ENCODE results near the gene PHACTR4.

The PHACTR4 gene

DNA sequence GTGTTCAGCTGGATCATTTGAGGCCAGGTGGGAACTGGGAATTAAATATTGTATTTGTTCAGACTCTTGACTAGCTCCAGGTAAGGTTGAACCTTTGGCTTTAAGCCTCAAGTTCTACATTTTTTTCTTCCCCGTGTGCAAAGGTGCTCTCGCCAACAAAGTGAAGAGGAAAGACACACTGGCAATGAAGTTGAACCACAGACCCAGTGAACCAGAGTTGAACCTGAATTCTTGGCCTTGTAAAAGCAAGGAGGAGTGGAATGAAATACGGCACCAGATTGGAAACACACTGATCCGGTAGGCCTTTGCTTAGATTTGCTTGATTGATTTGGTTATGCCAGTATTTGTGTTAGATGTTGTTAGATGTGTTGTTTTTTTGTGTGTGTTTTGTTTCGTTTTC, 110.8 kb downstream of the PHACTR4 start (continued):
- TF ChIP-seq ZNF16 (tag by site-specific recombination; IDR thresholded peaks at IDR 0.05; ENCODE audit: low read depth), result no peak
- TF ChIP-seq ZFP69B (tag by site-specific recombination; IDR thresholded peaks at IDR 0.05), result no peak
- TF ChIP-seq ZBTB21 (tag by site-specific recombination; IDR thresholded peaks at IDR 0.05), result no peak
- no peak for TF ChIP-seq ZNF174 (tag by site-specific recombination; IDR thresholded peaks at IDR 0.05)
- TF ChIP-seq ZNF202 (tag by site-specific recombination; IDR thresholded peaks at IDR 0.05; ENCODE audit: borderline replicate concordance), result no peak

DNA sequence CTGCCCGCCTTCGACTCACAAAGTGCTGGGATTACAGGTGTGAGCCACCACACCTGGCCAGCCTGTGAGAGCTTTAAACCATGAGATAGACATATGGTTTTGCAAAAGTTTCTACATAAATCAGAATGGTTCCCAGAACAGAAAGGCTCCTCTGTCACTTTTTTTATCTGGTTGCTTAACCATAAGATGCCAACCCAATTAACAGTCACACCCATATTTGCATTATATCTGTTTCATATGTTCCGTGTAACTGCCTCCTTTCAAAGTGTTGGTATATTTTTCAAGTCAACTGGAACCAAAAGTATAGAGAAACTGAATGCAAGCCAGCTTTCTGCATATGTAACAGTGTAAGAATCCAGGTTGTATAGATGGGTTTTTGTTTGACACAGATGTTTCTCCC, 112.6 kb downstream of the PHACTR4 start:
- H3K27ac ChIP-seq (ENCODE audit: extremely low read depth, low read depth, low read length), result no peak overlapping the region
- CTCF ChIA-PET, result no interaction called here

More for the DNA sequence above, 112.6 kb downstream of the PHACTR4 start:
- POLR2A ChIA-PET, result interaction anchor here (0.6 kb wide), 1 partner anchor 100 kb away, joined by 3 read pairs; no protein-coding TSS in a partner anchor
- no peaks in the 10 kb centered on the region for H3K4me1 ChIP-seq (ENCODE audit: control insufficient read depth, insufficient read depth, low read length)
- no peaks in the 10 kb centered on the region for H3K9me3 ChIP-seq (ENCODE audit: control insufficient read depth, insufficient read depth, low read depth, low read length)
- TF ChIP-seq ZNF169 (tag by site-specific recombination; IDR thresholded peaks at IDR 0.05), result no peak
- TF ChIP-seq, protein P1, sequence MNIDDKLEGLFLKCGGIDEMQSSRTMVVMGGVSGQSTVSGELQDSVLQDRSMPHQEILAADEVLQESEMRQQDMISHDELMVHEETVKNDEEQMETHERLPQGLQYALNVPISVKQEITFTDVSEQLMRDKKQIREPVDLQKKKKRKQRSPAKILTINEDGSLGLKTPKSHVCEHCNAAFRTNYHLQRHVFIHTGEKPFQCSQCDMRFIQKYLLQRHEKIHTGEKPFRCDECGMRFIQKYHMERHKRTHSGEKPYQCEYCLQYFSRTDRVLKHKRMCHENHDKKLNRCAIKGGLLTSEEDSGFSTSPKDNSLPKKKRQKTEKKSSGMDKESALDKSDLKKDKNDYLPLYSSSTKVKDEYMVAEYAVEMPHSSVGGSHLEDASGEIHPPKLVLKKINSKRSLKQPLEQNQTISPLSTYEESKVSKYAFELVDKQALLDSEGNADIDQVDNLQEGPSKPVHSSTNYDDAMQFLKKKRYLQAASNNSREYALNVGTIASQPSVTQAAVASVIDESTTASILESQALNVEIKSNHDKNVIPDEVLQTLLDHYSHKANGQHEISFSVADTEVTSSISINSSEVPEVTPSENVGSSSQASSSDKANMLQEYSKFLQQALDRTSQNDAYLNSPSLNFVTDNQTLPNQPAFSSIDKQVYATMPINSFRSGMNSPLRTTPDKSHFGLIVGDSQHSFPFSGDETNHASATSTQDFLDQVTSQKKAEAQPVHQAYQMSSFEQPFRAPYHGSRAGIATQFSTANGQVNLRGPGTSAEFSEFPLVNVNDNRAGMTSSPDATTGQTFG (tag by site-specific recombination; IDR thresholded peaks at IDR 0.05; ENCODE audit: borderline replicate concordance), result no peak
- TF ChIP-seq MYNN (tag by site-specific recombination; IDR thresholded peaks at IDR 0.05; ENCODE audit: borderline replicate concordance), result no peak
- TF ChIP-seq ZNF211 (tag by site-specific recombination; IDR thresholded peaks at IDR 0.05; ENCODE audit: low read depth), result no peak
- TF ChIP-seq, protein P2, sequence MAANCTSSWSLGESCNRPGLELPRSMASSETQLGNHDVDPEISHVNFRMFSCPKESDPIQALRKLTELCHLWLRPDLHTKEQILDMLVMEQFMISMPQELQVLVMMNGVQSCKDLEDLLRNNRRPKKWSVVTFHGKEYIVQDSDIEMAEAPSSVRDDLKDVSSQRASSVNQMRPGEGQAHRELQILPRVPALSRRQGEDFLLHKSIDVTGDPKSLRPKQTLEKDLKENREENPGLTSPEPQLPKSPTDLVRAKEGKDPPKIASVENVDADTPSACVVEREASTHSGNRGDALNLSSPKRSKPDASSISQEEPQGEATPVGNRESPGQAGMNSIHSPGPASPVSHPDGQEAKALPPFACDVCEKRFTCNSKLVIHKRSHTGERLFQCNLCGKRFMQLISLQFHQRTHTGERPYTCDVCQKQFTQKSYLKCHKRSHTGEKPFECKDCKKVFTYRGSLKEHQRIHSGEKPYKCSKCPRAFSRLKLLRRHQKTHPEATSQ (tag by site-specific recombination; IDR thresholded peaks at IDR 0.05), result no peak
- TF ChIP-seq GFI1B (tag by site-specific recombination; IDR thresholded peaks at IDR 0.05), result no peak
- TF ChIP-seq ZFP41 (tag by site-specific recombination; IDR thresholded peaks at IDR 0.05; ENCODE audit: borderline replicate concordance), result no peak
- TF ChIP-seq ZNF747 (tag by site-specific recombination; IDR thresholded peaks at IDR 0.05), result no peak
- no peak for TF ChIP-seq ZNF221 (tag by site-specific recombination; IDR thresholded peaks at IDR 0.05; ENCODE audit: borderline replicate concordance)
- TF ChIP-seq, protein P3, sequence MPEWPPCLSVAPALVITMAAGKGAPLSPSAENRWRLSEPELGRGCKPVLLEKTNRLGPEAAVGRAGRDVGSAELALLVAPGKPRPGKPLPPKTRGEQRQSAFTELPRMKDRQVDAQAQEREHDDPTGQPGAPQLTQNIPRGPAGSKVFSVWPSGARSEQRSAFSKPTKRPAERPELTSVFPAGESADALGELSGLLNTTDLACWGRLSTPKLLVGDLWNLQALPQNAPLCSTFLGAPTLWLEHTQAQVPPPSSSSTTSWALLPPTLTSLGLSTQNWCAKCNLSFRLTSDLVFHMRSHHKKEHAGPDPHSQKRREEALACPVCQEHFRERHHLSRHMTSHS (tag by site-specific recombination; IDR thresholded peaks at IDR 0.05), result no peak
- TF ChIP-seq, protein P4, sequence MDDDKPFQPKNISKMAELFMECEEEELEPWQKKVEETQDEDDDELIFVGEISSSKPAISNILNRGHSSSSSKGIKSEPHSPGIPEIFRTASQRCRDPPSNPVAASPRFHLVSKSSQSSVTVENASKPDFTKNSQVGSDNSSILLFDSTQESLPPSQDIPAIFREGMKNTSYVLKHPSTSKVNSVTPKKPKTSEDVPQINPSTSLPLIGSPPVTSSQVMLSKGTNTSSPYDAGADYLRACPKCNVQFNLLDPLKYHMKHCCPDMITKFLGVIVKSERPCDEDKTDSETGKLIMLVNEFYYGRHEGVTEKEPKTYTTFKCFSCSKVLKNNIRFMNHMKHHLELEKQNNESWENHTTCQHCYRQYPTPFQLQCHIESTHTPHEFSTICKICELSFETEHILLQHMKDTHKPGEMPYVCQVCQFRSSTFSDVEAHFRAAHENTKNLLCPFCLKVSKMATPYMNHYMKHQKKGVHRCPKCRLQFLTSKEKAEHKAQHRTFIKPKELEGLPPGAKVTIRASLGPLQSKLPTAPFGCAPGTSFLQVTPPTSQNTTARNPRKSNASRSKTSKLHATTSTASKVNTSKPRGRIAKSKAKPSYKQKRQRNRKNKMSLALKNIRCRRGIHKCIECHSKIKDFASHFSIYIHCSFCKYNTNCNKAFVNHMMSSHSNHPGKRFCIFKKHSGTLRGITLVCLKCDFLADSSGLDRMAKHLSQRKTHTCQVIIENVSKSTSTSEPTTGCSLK (tag by site-specific recombination; IDR thresholded peaks at IDR 0.05), result no peak
- no peak for TF ChIP-seq ZNF404 (tag by site-specific recombination; IDR thresholded peaks at IDR 0.05)
- no peak for TF ChIP-seq ZNF174 (tag by site-specific recombination; IDR thresholded peaks at IDR 0.05)
- TF ChIP-seq, protein P5, sequence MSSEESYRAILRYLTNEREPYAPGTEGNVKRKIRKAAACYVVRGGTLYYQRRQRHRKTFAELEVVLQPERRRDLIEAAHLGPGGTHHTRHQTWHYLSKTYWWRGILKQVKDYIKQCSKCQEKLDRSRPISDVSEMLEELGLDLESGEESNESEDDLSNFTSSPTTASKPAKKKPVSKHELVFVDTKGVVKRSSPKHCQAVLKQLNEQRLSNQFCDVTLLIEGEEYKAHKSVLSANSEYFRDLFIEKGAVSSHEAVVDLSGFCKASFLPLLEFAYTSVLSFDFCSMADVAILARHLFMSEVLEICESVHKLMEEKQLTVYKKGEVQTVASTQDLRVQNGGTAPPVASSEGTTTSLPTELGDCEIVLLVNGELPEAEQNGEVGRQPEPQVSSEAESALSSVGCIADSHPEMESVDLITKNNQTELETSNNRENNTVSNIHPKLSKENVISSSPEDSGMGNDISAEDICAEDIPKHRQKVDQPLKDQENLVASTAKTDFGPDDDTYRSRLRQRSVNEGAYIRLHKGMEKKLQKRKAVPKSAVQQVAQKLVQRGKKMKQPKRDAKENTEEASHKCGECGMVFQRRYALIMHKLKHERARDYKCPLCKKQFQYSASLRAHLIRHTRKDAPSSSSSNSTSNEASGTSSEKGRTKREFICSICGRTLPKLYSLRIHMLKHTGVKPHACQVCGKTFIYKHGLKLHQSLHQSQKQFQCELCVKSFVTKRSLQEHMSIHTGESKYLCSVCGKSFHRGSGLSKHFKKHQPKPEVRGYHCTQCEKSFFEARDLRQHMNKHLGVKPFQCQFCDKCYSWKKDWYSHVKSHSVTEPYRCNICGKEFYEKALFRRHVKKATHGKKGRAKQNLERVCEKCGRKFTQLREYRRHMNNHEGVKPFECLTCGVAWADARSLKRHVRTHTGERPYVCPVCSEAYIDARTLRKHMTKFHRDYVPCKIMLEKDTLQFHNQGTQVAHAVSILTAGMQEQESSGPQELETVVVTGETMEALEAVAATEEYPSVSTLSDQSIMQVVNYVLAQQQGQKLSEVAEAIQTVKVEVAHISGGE (tag by site-specific recombination; conservative IDR thresholded peaks at IDR 0.05; ENCODE audit: low read depth), result no peak
- no peak for TF ChIP-seq ZIC2 (tag by site-specific recombination; IDR thresholded peaks at IDR 0.05)
- no peak for TF ChIP-seq ZNF560 (tag by site-specific recombination; IDR thresholded peaks at IDR 0.05; ENCODE audit: borderline replicate concordance)
- peaks cover 66 to 74% of the 10 kb centered on the region in 2 experiments for H3K36me3 ChIP-seq (ENCODE audit: control insufficient read depth in 2 of 2, insufficient read depth in 1 of 2, low read length in 2 of 2)
- H3K4me3 ChIP-seq (ENCODE audit: low read depth, low read length), result no peak overlapping the region

All from HEK293 (cell line).